ENCODE measurements around the gene MYBPC1.
"Not testable (repeated sequence)": the region's sequence is repeated elsewhere in the genome, so short reads cannot be mapped to it uniquely, and the experiment has no call there.

MYBPC1 gene

GRCh38 chr12:101734482-101734881 is 139.7 kb downstream of the MYBPC1 start:
- not testable (repeated sequence) for DNase-seq (ENCODE audit: low spot score)

Data from HuH-7.5 (cell line).